NCI-H2107 treated with DMSO at 0.1 percent for 48 hours (cell line): ENCODE measurements around the gene HEBP2.
A peak's percentile ranks its signal among the peaks of the same experiment; 100 is the strongest.
"Not testable (repeated sequence)": the region's sequence is repeated elsewhere in the genome, so short reads cannot be mapped to it uniquely, and the experiment has no call there.

ENCODE experiments used
- DNase-seq: peaks from one replicate; lab custom pipeline; 2025; ENCODE audit not compliant: unreplicated experiment; lab: John Stamatoyannopoulos, UW

Gene HEBP2, protein sequence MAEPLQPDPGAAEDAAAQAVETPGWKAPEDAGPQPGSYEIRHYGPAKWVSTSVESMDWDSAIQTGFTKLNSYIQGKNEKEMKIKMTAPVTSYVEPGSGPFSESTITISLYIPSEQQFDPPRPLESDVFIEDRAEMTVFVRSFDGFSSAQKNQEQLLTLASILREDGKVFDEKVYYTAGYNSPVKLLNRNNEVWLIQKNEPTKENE

DNA sequence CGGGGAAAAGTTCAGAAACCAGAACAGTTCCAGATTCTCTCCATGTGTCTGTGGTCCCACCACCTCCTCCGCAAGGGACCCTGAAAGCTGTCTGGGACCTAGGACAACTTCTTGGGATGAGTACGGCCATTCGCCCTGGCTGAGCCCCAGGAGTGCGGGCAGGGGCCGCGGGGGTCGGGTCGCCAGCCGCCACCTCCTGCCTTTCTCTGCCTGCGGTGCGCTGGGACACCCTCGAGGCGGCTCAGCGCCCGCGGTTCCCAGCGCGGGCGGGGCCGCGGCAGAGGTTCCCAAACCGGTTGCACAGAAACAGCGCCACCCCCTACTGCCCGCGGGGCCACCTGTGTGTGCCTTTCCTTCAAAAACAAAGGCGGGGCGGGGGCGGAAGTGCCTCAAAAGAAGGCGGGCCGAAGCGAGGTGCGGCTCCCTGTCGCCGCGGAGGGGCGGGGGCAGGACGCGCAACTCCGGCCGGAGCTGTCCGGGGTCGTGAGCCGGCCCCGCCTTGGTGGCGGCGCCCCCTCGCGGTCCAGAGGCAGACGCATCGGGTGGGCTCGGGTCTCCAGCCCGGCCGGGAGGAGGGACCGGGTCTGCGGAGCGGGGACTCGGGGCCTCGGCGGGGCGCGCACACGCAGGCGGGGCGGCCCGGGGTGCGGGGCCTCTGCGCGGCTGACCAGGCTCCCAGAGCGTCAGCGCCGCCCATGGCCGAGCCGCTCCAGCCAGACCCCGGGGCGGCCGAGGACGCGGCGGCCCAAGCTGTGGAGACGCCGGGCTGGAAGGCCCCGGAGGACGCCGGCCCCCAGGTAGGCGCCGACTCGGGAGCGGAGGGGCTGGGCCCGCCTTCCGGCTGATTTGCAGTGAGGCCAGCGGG is at the start of gene HEBP2:
Gene HEBP2, plus strand, starts transcription at position 423 of the 865 bp plus-strand sequence. Its CDS starts 273 bp downstream, at position 696.
- peak; percentile 81 for DNase-seq

DNA sequence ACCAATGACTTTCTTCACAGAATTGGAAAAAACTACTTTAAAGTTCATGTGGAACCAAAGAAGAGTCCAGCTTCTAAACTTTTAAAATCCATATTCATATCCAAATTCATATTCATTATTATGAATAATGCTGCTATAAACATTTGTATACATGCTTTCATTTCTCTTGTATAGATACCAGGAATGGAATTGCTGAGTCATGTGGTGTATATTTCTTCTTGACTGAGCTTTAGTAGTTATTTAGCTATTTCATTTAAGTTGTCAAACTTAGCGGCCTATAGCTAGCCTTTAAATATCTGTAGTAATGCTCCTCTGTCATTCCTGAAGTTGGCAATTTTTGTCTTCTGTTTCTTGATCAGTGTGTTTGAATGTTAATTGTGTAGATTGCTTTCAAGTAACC is 46.1 kb upstream of the HEBP2 start:
- no peak for DNase-seq

DNA sequence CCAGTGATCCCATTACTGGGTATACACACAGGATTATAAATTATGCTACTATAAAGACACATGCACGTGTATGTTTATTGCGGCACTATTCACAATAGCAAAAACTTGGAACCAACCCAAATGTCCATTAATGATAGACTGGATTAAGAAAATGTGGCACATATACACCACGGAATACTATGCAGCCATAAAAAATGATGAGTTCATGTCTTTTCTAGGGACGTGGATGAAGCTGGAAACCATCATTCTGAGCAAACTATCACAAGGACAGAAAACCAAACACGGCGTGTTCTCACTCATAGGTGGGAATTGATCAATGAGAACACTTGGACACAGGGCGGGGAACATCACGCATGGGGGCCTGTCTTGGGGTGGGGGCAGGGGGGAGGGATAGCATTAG is 35.3 kb upstream of the HEBP2 start:
- DNase-seq: not testable (repeated sequence)

DNA sequence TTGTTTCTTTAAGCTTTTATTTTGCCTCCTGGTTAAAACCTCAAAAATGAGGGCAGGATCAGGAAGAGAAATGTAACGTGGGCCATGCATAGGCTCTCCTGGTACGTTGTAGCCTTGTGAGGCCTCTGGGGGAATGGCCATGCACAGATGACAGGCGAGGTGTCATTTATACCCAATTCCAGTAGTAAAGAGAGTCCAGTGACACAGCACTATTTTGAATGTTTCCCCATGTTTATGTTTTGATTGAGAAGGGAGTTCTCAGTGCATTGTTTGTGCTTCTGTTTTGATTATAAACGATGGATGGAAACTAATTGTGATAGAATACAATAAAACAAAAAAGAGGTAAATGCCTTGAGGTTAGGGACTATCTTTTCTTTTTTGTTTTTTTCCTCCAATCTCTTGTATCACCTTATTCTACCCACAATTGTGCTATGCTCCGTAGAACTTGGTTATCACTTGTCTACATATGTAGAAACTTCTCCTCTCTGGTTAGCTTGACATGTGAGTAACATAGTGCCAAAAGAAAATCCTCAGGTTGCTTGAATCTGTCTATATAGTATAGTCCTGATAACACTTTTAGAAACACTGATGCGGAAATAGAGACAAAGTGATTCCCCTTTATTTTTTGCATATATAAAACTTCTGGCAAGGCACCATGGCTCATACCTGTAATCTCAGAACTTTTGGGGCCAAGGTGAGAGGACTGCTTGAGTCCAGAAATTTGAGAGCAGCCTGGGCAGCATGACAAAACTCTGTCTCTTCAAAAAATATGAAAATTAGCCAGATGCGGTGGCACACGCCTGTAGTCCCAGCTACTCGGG is 33.2 kb upstream of the HEBP2 start:
- DNase-seq: no peak

DNA sequence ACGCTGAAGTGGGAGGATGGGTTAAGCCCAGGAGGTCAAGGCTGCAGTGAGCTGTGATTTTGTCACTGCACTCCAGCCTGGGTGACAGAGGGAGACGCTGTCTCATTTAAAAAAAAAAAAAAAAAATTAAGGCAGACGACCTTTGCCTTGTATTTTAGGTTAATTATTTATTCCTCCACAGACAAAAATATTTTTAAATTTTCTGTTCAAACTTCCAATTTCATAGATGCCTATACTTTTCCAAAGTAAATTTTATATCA is 32.6 kb upstream of the HEBP2 start:
- DNase-seq: no peak

DNA sequence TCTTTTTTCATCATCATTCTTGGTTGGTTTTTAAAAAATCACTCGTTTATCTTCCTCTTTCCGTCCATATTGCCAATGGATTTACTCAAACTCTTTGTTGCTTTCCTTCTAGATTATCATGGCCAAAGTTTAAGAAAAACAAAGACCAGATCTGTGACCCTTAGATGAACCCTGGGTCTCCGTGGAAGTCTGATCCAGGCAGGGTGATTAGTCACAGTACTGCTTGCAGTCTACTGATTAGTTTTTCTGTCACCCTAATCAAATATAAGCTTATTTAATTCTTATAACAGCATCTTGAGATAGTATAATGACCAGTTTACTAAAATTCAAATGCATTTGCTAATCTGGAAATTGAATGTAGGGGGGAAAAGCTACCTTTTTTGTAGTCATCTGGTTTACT is 32.3 kb upstream of the HEBP2 start:
- DNase-seq: no peak

DNA sequence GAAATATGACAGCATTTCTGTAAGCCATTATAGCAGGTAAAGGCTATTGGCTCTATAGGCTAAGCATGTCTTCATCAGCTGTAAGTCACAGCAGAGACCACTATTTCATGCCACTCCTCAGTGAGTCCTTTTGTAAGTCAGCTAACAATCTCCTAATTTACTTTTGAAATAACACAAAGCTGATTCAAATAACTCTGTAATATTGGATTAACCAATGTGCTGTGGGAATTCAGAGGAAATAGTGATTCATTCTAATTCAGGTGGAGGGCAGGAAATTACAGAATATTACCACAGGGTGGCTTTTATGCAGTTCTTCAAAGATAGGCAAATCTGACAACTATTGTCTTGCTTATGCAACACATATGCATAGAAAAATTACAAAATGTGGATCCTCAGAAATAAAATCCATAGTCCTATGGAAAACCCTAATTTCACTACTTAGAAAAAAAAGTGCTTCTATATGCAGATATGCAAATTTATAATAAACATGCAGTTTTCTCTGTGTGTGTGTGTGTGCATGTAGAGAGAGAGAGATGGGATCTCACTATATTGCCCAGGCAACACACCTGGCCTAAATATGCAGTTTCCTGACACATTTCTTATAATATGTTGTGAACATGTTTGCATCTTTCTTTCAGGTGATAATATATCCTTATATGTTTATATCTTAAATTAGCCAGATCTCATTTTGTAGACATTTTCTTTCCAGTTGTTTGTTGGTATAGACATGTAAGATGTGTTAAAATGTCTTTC is 31.1 kb upstream of the HEBP2 start:
- no peak for DNase-seq

DNA sequence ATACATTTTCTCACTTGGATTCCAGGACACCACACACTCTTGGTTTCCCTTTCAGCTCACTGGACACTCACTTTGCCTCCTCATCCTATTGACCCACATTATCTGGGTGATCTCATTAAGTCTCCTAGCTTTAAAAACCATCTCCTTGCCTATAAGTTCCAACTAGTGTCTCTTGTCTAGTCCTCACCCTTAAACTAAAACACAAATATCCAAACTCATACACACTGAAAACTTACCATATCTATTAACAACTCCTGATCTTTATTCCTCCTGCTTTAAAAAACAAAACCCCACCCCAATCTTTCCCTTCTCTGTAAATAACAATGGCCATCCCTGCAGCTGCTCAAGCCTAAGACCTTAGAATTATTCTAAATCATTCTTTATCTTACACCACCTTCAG is 29.8 kb upstream of the HEBP2 start:
- no peak for DNase-seq

DNA sequence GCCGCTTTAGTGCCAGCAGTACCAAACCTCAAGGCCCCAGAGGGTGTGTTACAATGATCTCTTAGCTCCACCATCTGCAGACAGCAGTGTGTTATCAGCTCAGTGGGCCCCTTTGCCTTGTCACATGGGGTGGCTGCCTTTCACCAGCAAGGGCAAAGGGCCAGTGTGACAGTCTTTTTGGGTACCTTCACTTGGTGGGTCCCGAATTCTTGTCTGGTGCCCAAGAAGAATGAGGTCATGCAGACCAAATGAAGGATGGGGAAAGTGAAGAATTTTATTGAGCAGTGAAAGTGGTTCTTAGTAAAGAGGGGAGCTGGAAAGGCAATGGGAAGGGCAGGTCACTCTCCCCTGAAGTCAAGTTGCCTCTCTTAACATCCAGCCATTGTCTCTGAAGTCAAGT is 29.2 kb upstream of the HEBP2 start:
- DNase-seq: no peak

DNA sequence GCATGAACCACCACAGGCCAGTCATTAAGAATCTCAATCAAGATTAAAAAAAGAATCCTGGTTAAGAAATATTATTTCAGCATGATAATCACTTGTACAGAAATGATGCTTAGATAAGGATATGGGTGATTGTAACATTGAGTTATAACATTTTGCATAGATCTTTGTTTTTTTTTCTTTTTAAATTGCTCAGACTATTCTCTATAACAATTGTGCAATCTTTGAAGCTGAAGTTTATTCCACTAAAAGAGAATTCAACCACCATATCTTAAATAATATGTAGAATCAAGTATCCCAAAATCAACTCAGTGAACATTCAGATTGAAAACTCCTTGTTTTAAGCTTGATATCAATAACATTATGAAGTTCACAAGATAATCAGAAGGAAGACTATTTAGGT is 27.0 kb upstream of the HEBP2 start:
- no peak for DNase-seq

DNA sequence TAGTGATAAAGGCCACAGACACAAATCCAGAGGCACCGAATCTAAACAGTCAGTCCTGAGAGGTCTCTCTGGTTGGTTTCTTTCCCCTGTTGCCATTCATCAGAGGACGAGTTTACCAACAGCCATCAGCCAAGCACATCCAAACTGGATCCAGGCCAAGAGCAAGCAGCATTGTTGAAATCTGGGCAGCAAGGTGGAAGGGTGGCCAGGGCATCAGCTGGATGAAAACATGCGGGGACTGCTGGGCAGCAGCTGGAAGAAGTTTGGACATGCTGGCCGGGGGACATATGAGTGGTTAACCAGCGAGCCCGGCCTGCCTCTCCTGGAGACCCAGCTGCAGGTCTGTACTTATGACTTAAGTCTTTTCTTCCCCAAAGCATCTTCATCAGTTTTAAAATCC is 26.2 kb upstream of the HEBP2 start, which contains the start of gene SMIM28:
Gene SMIM28, plus strand, starts transcription at position 62 of the 400 bp plus-strand sequence. Its CDS starts 168 bp downstream, at position 230.
- DNase-seq: peak; percentile 57

DNA sequence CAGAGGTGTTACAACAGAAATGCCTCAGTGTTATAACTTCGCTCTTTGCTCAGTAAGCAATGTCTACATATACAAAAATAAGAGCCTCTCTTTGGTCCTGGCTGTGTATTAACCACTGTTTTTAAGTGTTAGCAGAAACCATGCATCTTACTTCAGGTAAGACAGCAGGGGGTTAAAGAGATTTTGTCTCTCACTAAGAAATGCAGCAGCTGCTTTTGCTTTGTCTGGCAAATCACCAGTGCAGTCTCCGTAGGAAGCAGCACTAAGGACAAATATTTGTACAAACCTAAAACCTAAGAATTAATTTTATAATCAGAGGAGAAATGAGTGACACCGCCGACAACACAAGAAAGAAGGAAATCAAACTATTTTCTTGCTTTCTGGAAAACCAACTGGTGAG is 25.6 kb upstream of the HEBP2 start:
- no peak for DNase-seq

DNA sequence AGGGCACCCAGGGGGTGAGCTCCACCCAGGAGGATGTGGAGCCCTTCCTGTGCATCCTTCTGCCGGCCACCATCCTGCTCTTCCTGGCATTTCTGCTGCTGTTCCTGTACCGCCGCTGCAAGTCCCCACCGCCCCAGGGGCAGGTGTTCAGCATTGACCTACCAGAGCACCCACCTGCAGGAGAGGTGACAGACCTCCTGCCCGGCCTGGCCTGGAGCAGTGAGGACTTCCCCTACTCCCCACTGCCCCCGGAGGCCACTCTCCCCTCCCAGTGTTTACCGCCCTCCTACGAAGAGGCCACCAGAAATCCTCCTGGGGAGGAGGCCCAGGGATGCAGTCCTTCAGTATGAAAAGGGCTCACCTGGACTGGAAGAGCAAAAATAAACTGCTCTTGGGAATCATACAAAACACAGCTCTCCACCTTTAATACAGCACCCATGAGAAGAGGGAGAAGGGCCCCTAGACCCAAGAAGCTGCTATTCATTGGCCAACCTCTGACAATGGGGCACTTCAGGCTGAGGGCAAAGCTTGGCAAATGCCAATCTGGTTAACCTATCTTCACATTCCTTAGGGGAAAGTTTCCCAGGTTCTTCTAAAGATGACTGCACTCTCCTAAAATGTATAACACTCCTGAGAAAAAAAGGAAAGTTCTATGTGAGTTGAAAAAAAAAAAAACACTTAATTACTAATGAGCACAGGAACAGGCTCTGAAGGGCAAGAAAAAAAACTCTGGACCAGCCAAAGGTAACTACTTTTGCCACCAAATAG is 21.3 kb upstream of the HEBP2 start:
- no peak for DNase-seq

DNA sequence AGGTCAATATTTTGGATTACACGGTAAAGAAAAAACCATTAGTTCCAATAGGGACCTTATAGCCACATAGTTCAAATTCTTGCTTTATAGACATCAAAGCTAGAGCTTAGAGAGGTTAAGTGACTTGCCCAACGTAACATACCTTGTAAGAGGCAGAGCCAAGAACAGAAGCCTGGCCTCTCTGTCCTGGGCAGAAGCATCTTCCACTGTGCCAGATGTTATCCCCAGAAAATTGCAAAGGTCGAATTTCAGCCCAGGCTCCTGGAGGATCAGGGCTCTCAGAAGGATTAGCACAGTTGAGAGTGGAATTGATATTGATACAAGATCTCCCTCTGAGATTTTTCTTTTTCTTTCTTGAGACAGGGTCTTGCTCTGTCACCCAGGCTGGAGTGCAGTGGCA is 20.2 kb upstream of the HEBP2 start:
- DNase-seq: no peak

DNA sequence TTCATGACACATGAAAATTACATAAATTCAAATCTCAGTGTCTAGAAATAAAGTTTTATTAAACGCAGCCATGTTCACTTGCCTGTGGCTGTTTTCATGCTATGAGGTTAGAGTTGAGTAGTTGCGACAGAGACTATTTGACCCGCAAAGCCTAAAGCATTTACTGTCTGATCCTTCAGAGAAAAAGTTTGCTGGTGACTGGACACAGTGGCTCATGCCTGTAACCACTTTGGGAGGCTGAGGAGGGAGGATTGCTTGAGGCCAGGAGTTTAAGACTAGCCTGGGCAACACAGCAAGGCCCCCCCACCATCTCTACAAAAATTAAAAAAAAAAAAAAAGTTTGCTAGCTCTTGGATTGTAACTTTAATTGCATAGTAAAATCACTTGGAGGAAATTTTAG is 17.1 kb upstream of the HEBP2 start:
- DNase-seq: no peak

DNA sequence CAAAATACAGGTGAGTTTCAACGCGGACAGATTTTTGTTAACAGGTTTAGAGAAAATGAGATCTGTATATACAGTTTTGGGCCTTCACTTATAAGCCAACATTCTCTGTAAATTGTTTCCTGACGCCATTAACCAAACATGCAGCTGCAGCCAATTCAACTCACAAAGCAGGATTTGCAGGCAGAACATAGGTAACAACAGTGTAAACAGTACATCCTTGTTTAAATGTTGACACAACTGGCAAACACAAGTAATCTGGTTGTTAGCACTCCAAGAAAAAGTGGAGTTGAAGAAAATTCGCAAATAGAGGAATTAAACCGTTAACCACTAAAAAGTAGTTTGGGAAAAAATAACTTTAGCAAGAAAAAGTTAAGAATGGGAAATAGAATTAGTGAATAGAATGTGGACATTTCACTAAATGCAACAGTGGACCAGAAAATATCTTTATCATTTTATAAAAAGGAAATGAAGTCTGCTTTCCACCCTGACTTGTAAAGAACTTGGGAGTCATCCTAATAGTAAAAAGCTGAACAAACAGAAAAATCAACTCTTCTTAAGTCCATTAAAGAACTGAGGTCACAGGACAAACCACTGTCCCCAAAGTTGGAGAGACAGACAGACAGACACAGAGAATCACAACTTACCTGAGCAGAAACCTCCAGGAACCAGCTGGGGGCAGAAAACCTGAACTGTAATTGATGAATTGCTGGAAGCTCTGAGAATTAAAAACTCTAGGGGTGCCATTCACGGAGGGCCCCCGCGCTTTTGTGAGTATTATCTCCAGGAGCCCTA is 16.2 kb upstream of the HEBP2 start:
- peak; percentile 3 for DNase-seq

DNA sequence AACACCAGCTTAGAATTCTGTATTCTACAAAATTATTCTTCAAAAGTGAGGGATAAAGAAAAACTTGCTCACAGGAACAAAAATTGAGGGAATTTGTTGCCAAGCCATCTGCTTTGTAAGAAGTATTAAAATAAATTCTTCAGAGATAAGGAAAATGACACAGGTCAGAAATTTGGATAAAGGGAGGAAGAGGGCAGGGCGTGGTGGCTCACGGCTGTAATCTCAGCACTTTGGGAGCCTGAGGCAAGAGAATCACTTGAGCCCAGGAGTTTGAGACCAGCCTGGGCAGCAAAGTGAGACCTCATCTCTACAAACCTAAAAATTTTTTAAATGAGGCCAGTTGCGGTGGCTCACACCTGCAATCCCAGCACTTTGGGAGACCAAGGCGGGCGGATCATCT is 14.5 kb upstream of the HEBP2 start:
- DNase-seq: no peak

DNA sequence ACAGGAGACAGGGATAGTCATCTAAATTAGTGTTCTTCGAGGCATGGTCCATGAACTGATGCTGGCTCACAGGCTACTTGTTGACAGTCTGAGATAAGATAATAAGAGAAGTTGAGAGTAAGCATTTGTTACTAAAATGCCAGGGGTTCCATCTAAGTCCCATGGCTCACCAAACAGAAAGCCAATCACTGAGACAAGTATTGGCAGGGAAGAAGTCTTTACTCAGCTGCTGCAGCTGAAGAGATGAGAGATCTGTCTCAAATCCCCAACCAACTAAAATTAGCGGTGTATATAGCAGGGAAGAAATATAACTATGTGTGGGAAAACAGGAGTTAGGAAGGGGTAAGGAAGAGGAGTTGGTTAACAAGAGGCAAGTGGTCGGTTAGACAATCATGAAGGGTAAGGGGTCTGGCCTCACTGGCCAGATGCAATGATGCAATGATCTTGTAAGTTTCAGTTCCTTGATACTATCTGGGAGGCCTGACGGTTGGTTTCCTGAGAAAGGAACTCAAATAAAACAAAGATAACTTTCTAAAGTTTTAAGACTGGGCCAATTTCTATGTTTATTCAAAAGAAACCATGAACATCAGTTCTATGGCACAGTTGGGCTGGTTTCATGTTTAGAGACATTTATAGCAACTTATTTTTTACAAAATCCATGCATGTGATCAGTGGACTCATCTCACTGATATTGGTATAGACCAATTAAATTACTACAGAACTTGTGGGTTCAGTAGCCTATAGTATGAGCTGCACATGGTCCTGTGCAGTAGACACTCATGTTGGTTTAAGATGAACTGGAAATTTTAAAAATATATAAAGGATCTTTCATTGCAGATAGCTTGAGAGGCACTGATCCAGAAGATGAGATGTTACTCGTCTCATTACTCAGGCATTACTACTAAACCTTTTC is 9.9 kb upstream of the HEBP2 start:
- no peak for DNase-seq

DNA sequence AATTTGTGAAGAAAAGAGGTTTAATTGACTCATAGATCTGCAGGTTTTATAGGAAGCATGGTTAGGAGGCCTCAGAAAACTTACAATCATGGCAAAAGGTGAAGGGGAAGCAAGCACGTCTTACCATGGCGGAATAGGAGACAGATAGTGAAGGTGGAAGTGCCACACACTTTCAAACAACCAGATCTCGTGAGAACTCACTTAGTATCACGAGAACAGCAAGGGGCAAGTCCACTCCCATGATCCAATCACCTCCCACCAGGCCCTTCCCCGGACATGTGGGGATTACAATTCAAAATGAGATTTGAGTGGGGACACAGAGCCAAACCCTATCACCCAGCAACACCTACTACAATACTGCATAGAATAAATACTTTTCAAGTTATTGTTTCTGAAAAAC is 7.3 kb upstream of the HEBP2 start:
- DNase-seq: no peak
